HUES64 (cell line): ENCODE data around the gene PSMA5.

Experiments used
- H3K27ac ChIP-seq: 2 replicates; pipeline ENCODE4 v1.7.0; 2013; ENCODE audit warnings: low read depth, low read length, inconsistent platforms
- H3K27me3 ChIP-seq: 2 replicates; pipeline ENCODE4 v1.6.1; 2013; ENCODE audit warnings: mild to moderate bottlenecking, low read length; ENCODE audit not compliant: insufficient read depth
- H3K36me3 ChIP-seq: 2 replicates; pipeline ENCODE4 v1.6.1; 2013; ENCODE audit warnings: mild to moderate bottlenecking, low read length; ENCODE audit not compliant: insufficient read depth
- H3K4me1 ChIP-seq: 2 replicates; pipeline ENCODE4 v1.6.1; 2013; ENCODE audit warnings: mild to moderate bottlenecking, low read length, moderate library complexity; ENCODE audit not compliant: insufficient read depth
- H3K4me3 ChIP-seq: 2 replicates; pipeline ENCODE4 v1.5.1; 2013; ENCODE audit warnings: mild to moderate bottlenecking, low read length, moderate library complexity
- H3K9ac ChIP-seq: 2 replicates; pipeline ENCODE4 v1.6.1; 2013; ENCODE audit warnings: mild to moderate bottlenecking, low read depth, low read length
- H3K9me3 ChIP-seq: 2 replicates; pipeline ENCODE4 v1.6.1; 2013; ENCODE audit warnings: low read depth, low read length; ENCODE audit not compliant: insufficient read depth
- WGBS: fragments of 150-250, 120-280 bp; methylation state at CpG from one replicate; pipeline ENCODE4 v1.1.7; 2013; ENCODE audit warnings: missing lambda C conversion rate; 5-methylcytosine and 5-hydroxymethylcytosine counted together

The PSMA5 gene

DNA sequence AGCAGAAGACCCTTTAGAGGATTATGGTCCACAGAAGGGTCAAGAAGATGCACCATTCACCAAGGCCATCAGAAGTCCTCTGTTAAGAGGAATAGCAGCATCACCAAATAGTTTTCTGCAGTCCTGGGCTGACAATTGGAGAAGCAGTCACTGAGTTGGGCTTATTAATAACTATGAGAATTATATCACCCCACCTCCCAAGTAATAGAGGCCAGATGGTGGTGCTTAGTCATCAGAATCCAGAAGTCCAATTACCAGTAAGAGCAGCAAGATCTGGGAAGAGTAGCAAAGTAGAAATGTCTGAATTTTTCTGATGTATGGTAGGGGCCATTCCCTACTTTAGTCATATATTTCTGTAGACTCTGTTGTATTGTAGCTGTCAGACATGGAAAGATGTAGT, 6.1 kb upstream of the PSMA5 start:
- Histone ChIP-seq H3K9me3 (peaks cover 2% of the 10 kb centered on the region; the same call in 1 of the 2 replicates), H3K4me3 (no peak overlapping the region), H3K27ac (no peak overlapping the region), H3K9ac (no peak overlapping the region), H3K27me3 (no peaks in the 10 kb centered on the region), H3K4me1 (peaks cover 4% of the 10 kb centered on the region; the same call in 1 of the 2 replicates), H3K36me3 (no peaks in the 10 kb centered on the region)

DNA sequence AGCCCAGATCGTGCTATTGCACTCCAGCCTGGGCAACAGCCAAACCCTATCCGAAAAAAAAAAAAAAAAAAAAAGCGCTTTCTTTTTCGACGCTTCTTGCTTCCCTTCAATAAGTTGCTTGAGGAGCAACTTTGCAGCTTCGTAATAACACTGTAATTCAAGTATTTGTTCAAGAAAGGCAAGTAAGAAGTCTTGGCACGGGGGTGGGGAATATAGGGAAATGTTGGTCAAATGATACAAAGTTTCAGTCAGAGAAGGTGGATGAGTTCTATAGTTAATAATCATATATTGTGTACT, 871 bp upstream of the PSMA5 start:
- Histone ChIP-seq H3K9me3 (no peaks in the 10 kb centered on the region), H3K4me3 (peak overlapping the region; percentile 98), H3K4me1 (peaks cover 14% of the 10 kb centered on the region; the same call in 1 of the 2 replicates), H3K36me3 (peaks cover 8% of the 10 kb centered on the region), H3K27ac (peak overlapping the region; percentile 85; the same call in 1 of the 2 replicates), H3K9ac (peak overlapping the region; percentile 76), H3K27me3 (no peaks in the 10 kb centered on the region)
- 20% methylated on average over 7 of the region's 7 CpGs for WGBS

DNA sequence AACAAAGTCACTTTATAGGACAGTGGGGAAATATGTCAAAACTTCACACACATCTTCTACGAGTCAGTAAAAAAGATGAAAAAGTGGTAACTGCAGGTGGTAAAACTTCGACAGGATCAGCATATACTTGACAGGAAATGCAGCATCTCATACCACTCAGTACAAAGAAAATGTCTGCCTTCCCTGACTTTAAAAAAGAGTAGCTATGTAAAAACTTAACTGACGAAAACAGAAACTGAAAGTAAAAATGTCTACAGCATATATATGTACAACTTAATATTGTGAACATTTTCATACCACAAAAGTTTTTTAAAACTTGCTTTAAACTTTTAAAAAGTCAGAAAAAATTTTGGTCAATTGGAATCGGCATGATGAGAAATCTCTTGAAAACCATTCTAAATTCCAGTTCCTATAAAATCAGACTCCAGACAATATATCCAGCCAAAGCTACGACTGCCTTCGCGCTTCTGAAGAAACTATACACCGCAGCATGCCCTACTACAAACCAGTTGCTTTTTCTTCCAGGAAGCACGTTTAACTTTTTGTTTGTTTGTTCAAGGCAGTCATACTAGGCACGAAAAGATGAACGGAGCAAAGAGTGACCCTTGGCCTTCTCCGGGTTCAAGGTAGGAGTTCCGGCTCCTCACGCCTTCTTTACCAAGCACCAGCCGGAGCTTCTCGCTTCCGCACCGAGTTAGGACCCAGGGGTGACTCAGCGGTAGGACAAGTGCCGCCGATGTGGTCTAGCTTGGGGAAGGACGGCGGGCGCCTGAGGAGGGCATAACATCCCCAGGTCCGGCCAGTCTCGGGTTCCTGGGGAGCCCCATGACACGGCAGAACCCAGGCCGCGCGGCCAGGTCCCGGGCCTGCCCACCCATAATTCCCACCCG, 612 bp downstream of the PSMA5 start:
- H3K9me3 ChIP-seq = no peaks in the 10 kb centered on the region
- peak overlapping the region; percentile 81 for H3K27ac ChIP-seq
- H3K4me1 ChIP-seq = peaks cover 14% of the 10 kb centered on the region; the same call in 1 of the 2 replicates
- H3K9ac ChIP-seq = peak overlapping the region; percentile 88
- H3K4me3 ChIP-seq = peak overlapping the region; percentile 98
- WGBS = 2% methylated on average over 30 of the region's 32 CpGs
- peaks cover 23% of the 10 kb centered on the region for H3K36me3 ChIP-seq
- H3K27me3 ChIP-seq = no peaks in the 10 kb centered on the region

DNA sequence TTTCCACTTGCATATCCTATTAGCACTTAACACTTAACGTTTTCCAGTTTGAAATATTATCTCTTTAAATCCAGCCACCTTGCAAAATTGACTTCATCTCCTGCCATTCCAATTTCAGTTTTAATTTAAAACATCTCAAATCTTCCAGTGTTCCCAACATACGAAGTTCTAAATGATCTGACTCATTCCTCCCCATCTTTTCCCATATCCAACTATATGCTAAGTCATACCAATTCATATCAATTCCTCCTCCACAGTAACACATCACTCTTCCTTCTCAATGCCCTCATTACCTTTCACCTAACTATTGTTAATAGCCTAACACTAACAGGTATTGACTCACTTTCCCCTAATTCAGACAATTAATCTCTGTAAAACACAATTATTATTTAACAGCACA, 2.8 kb downstream of the PSMA5 start:
- H3K4me1 ChIP-seq = peaks cover 14% of the 10 kb centered on the region; the same call in 1 of the 2 replicates
- no peak overlapping the region for H3K27ac ChIP-seq
- H3K36me3 ChIP-seq = peaks cover 40% of the 10 kb centered on the region
- H3K9me3 ChIP-seq = no peaks in the 10 kb centered on the region
- H3K4me3 ChIP-seq = no peak overlapping the region
- no peak overlapping the region for H3K9ac ChIP-seq
- WGBS = 87% methylated on average over 2 of the region's 2 CpGs
- H3K27me3 ChIP-seq = no peaks in the 10 kb centered on the region

DNA sequence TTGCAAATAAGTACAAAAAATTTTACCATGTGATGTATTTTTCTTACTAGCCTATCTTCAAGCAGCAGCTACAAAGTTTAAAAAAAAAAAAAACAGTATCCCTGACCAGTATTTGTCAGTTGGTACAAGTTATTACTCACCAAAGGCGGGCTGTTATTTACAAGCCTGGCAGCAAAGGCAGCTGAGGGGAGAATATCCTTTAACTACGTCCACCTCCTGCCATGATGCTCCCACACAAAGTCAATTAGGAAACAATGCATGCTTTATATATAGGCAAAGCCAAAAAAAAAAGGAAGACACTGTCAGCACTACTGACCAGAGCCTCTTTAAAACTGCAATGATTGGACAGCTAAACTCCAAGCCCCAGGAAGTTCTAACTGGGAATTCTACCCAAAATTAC, 13.7 kb downstream of the PSMA5 start:
- no peak overlapping the region for H3K9ac ChIP-seq
- H3K36me3 ChIP-seq = peaks cover 98% of the 10 kb centered on the region
- no peak overlapping the region for H3K27ac ChIP-seq
- no peak overlapping the region for H3K4me3 ChIP-seq
- H3K4me1 ChIP-seq = no peaks in the 10 kb centered on the region; the same call in 1 of the 2 replicates
- no peaks in the 10 kb centered on the region for H3K27me3 ChIP-seq
- 83% methylated on average over 2 of the region's 2 CpGs for WGBS
- no peaks in the 10 kb centered on the region for H3K9me3 ChIP-seq

- H3K4me3 ChIP-seq = no peak overlapping the region
- WGBS = 96% methylated on average over 4 of the region's 4 CpGs
- H3K27me3 ChIP-seq = no peaks in the 10 kb centered on the region
- no peaks in the 10 kb centered on the region for H3K9me3 ChIP-seq
- H3K27ac ChIP-seq = no peak overlapping the region
- H3K4me1 ChIP-seq = no peaks in the 10 kb centered on the region
- peaks cover 88% of the 10 kb centered on the region for H3K36me3 ChIP-seq
- no peak overlapping the region for H3K9ac ChIP-seq
These were observed 21.4 kb downstream of the PSMA5 start for GRCh38 chr1:109404838-109405237.

DNA sequence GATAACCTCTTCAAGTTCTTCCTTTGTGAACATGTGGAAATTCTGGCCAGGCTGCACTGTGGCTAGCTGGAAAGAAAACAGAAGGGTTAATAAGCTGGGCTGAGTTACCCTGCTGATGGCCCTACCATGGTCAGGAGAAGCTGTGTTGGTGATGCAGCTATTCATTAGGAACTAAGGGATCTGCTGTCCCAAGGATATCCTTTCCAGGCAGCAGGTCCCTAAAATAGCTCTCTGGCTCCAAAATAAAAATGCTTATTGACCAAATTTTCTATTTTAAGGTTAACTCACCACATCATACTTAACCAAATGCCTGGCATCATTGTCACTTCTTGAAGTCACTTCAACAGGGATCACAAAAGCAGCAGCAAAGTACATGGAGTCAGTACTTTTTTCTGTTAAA, 24.2 kb downstream of the PSMA5 start:
- Histone ChIP-seq H3K4me1 (peaks cover 10% of the 10 kb centered on the region), H3K36me3 (peaks cover 62% of the 10 kb centered on the region), H3K9ac (no peak overlapping the region), H3K4me3 (no peak overlapping the region), H3K27ac (no peak overlapping the region), H3K9me3 (no peaks in the 10 kb centered on the region), H3K27me3 (0 out of 2 replicates have a peak, but pooled peaks cover under 1% of the 10 kb centered on the region)

- H3K36me3 ChIP-seq = peaks cover 45% of the 10 kb centered on the region
- 91% methylated on average over 3 of the region's 3 CpGs for WGBS
- peaks cover 8% of the 10 kb centered on the region; the same call in 1 of the 2 replicates for H3K27me3 ChIP-seq
- no peak overlapping the region for H3K4me3 ChIP-seq
- peaks cover 22% of the 10 kb centered on the region for H3K4me1 ChIP-seq
- no peaks in the 10 kb centered on the region for H3K9me3 ChIP-seq
- H3K9ac ChIP-seq = no peak overlapping the region
- no peak overlapping the region for H3K27ac ChIP-seq
These were observed 26.1 kb downstream of the PSMA5 start for GRCh38 chr1:109400035-109400655.

GRCh38 chr1:109399326-109399957, 26.8 kb downstream of the PSMA5 start:
- 46% methylated on average over 2 of the region's 2 CpGs for WGBS
- no peak overlapping the region; the same call in 1 of the 2 replicates for H3K4me3 ChIP-seq
- H3K4me1 ChIP-seq = peaks cover 22% of the 10 kb centered on the region
- peaks cover 8% of the 10 kb centered on the region; the same call in 1 of the 2 replicates for H3K27me3 ChIP-seq
- H3K9me3 ChIP-seq = no peaks in the 10 kb centered on the region
- H3K9ac ChIP-seq = no peak overlapping the region
- H3K27ac ChIP-seq = no peak overlapping the region
- H3K36me3 ChIP-seq = peaks cover 38% of the 10 kb centered on the region

DNA sequence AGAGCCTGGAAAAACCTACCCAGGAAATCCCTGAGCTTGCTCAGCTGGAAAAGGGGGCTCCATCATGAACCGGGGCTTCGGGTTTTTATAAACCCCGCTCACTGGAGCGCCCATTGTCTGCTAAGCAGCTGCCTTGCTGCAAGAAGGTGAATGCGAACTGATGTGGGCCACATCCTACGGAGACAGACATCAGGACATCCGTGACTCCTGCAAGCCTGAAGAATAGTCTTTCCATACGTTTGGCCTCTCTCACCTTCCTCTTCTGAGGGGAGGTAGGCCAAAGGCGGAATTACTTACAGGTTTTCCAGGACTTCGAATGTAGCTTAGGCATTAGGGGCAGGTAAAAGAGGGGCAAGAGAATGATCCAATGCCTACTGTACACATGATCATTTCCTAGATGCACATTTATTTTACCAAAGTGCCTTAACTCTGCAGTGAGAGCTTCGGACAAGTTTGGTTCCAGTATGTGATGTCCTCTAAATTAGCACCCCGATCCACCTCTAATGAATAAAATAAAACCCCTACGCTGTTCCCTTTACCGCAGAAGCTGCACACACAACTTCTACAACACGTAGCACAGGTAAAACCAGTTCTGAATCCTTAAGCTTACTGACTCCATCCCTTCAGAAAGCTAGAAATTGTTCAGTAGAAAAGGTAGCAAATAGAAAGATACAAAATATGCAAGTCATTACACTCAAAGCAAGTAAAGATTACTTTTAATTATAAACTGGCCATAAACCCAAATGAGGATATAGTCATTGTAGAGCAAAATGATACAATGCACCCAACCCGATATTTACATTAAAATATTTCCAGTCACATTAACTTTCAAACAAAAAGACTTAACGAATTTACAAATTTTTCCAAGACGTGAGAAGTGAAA, 27.7 kb downstream of the PSMA5 start:
- peaks cover 8% of the 10 kb centered on the region; the same call in 1 of the 2 replicates for H3K27me3 ChIP-seq
- H3K4me1 ChIP-seq = peaks cover 22% of the 10 kb centered on the region
- H3K4me3 ChIP-seq = peak overlapping the region; percentile 82
- peak overlapping the region; percentile 78 for H3K9ac ChIP-seq
- no peaks in the 10 kb centered on the region for H3K9me3 ChIP-seq
- H3K36me3 ChIP-seq = peaks cover 30% of the 10 kb centered on the region
- 43% methylated on average over 18 of the region's 18 CpGs for WGBS
- H3K27ac ChIP-seq = peak overlapping the region; percentile 80
